HG03045 (cell line): Measurements from ENCODE around the gene LASP1NB.
"Not testable (repeated sequence)": the region's sequence is repeated elsewhere in the genome, so short reads cannot be mapped to it uniquely, and the experiment has no call there.

Experiments used
- ATAC-seq: cut with Tn5 transposase; IDR thresholded peaks from one replicate; pipeline ENCODE4 v1.9.1; 2021; ENCODE audit warnings: mild to moderate bottlenecking, moderate library complexity; ENCODE audit not compliant: unreplicated experiment

The LASP1NB gene

GRCh38 chr17:38959508-38959907, 34.1 kb downstream of the LASP1NB start:
- ATAC-seq = no peak

GRCh38 chr17:38960402-38960801, 35.0 kb downstream of the LASP1NB start:
- no peak for ATAC-seq

GRCh38 chr17:38961413-38961812, 36.0 kb downstream of the LASP1NB start:
- no peak for ATAC-seq

- no peak for ATAC-seq
These were observed 41.9 kb downstream of the LASP1NB start, which contains the start of gene FBXO47 for GRCh38 chr17:38967290-38967738. FBXO47 (minus strand) TSS chr17:38967403; CDS start chr17:38963025, 4,378 bp downstream.

- no peak for ATAC-seq
These were observed 43.9 kb downstream of the LASP1NB start for GRCh38 chr17:38969281-38969680.

- no peak for ATAC-seq
These were observed 44.7 kb downstream of the LASP1NB start for GRCh38 chr17:38970128-38970527.

GRCh38 chr17:38970804-38971203, 45.4 kb downstream of the LASP1NB start:
- ATAC-seq = no peak

GRCh38 chr17:38976187-38976551, 50.8 kb downstream of the LASP1NB start:
- not testable (repeated sequence) for ATAC-seq

- no peak for ATAC-seq
These were observed 52.8 kb downstream of the LASP1NB start for GRCh38 chr17:38978180-38978579.
